ENCODE measurements around the gene PSMB2. TPM values are rescaled to one million over a fixed set of nuclear protein-coding genes. Genes with fewer than 3 reads are reported as not detected.
A peak's percentile ranks its signal among the peaks of the same experiment; 100 is the strongest.

Gene PSMB2
- total RNA-seq, 1 experiment from 2014 or later, result 86.0 TPM

DNA sequence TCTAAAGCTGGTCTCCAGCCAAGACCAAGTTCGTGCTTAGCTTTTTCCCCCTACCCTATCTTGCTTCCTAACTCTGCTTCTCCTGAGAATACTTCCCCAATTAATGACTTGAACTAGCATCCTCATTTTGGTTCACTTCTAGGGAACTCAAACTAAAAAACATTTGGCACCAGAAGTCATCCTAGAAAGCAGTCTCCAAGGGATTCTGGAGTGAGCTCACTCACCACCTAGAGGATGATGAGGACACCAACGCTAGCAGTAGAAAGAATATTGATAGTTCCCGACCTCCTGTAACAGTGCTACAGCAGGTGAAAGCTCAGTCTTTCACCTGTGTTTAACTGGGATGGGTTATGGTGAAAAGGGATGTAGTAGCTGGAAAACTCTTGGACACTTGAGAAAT is 4.7 kb upstream of the PSMB2 start:
- Mint-ChIP-seq H3K4me3 (no peak overlapping the region), H3K4me1 (peaks cover 0 to 5% of the 10 kb centered on the region in 2 experiments; a peak in 1 of 4 replicates), H3K9me3 (peaks cover 3% of the 10 kb centered on the region in 2 experiments; a peak in 4 of 5 replicates), H3K36me3 (ENCODE audit: insufficient read depth in 1 of 3, low read depth in 3 of 3) (peaks cover 3% of the 10 kb centered on the region in 3 experiments; a peak in 6 of 7 replicates), H3K27me3 (ENCODE audit: low read depth) (peaks cover 37% of the 10 kb centered on the region), H3K27ac (no peak overlapping the region)
- H3T11ph ChIP-seq (ENCODE audit: low read length), result no peak overlapping the region
- no peak overlapping the region for H4K91ac ChIP-seq (ENCODE audit: insufficient read length, low read depth, low read length)
- H4K8ac ChIP-seq (replicated peaks; ENCODE audit: insufficient read length, low read depth, low read length), result no peak overlapping the region
- H4K20me1 ChIP-seq (ENCODE audit: control insufficient read depth, insufficient read depth, insufficient read length), result no peaks in the 10 kb centered on the region
- H2BK15ac ChIP-seq (ENCODE audit: low read depth, low read length), result no peak overlapping the region
- H2BK20ac ChIP-seq (ENCODE audit: low read depth, low read length, poor library complexity, severe bottlenecking), result no peak overlapping the region
- H3K4ac ChIP-seq (ENCODE audit: low read depth, low read length), result no peak overlapping the region
- no peaks in the 10 kb centered on the region for H3K79me1 ChIP-seq (ENCODE audit: insufficient read depth, low read depth, low read length, poor library complexity, severe bottlenecking)
- DNase-seq, result no peak
- no peak overlapping the region for H3K56ac ChIP-seq (ENCODE audit: insufficient read length, low read depth, low read length)
- H3K4me1 ChIP-seq (ENCODE audit: insufficient read depth, low read length), result no peaks in the 10 kb centered on the region
- no peaks in the 10 kb centered on the region; the same call in 1 of the 2 replicates for H3K27me3 ChIP-seq (ENCODE audit: insufficient read depth, low read length)
- no peaks in the 10 kb centered on the region; the same call in 1 of the 2 replicates for H3K79me2 ChIP-seq (ENCODE audit: insufficient read depth, low read length)
- H2BK120ac ChIP-seq (ENCODE audit: low read depth, low read length, poor library complexity, severe bottlenecking), result no peak overlapping the region
- H3K4me2 ChIP-seq (ENCODE audit: insufficient read depth, insufficient read length, low read length), result no peak overlapping the region
- H3K18ac ChIP-seq (ENCODE audit: insufficient read length, low read depth, low read length), result no peak overlapping the region
- H3K14ac ChIP-seq (ENCODE audit: insufficient read depth, low read length), result no peak overlapping the region
- no peak overlapping the region for H3K23ac ChIP-seq (ENCODE audit: insufficient read length, low read depth, low read length)
- H2BK5ac ChIP-seq (ENCODE audit: insufficient read length, low read length), result no peak overlapping the region
- no peak overlapping the region for H2AK5ac ChIP-seq (ENCODE audit: insufficient read length, low read length)
- no peak overlapping the region for H2AFZ ChIP-seq (ENCODE audit: low read length)
- H4K5ac ChIP-seq (ENCODE audit: insufficient read length, low read depth, low read length), result no peak overlapping the region
- peaks cover 2% of the 10 kb centered on the region for H3K23me2 ChIP-seq (ENCODE audit: insufficient read length, low read depth, low read length, poor library complexity, severe bottlenecking)
- H3K9me3 ChIP-seq (ENCODE audit: control insufficient read depth, low read depth, low read length), result no peaks in the 10 kb centered on the region
- H2BK12ac ChIP-seq (ENCODE audit: insufficient read length, low read depth, low read length), result no peak overlapping the region
- WGBS (ENCODE audit: extremely low coverage, insufficient read length, low lambda C conversion rate), result no CpG with 5 or more reads among the region's 3 CpGs
- TF ChIP-seq, protein P1, sequence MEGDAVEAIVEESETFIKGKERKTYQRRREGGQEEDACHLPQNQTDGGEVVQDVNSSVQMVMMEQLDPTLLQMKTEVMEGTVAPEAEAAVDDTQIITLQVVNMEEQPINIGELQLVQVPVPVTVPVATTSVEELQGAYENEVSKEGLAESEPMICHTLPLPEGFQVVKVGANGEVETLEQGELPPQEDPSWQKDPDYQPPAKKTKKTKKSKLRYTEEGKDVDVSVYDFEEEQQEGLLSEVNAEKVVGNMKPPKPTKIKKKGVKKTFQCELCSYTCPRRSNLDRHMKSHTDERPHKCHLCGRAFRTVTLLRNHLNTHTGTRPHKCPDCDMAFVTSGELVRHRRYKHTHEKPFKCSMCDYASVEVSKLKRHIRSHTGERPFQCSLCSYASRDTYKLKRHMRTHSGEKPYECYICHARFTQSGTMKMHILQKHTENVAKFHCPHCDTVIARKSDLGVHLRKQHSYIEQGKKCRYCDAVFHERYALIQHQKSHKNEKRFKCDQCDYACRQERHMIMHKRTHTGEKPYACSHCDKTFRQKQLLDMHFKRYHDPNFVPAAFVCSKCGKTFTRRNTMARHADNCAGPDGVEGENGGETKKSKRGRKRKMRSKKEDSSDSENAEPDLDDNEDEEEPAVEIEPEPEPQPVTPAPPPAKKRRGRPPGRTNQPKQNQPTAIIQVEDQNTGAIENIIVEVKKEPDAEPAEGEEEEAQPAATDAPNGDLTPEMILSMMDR (conservative IDR thresholded peaks at IDR 0.05), result peak; percentile 48
- no peak overlapping the region for H3K27ac ChIP-seq (ENCODE audit: insufficient read length, low read depth, low read length)
- no peak overlapping the region for H3K9ac ChIP-seq (ENCODE audit: extremely low read depth, insufficient read length, low read length)

All from H9 (cell line).